Islet precursor cell (in vitro differentiated cells): ENCODE measurements around the gene FHAD1.

Experiments
- DNase-seq: peaks from one replicate; pipeline ENCODE4 v3.0.0-alpha.2; 2018

The FHAD1 gene

GRCh38 chr1:15444468-15445389 lies 197.7 kb downstream of the FHAD1 start:
- DNase-seq, result no peak

- DNase-seq, result no peak
Measured at GRCh38 chr1:15445390-15446122, 198.5 kb downstream of the FHAD1 start.

GRCh38 chr1:15446212-15446611 lies 199.2 kb downstream of the FHAD1 start:
- no peak for DNase-seq
